ENCODE results near the gene SMYD2.

- TF ChIP-seq CTCF (IDR thresholded peaks at IDR 0.05) (no peak), POLR2A (IDR thresholded peaks at IDR 0.05) (no peak), EP300 (IDR thresholded peaks at IDR 0.05) (no peak)
These were observed 103.6 kb downstream of the SMYD2 start for GRCh38 chr1:214384373-214385079.
